Parathyroid adenoma (tissue), 2 donors: Measurements from ENCODE around the gene DCHS2.

Experiments
- H2AFZ ChIP-seq: fragments of 300-600 bp; sonication (generic); one replicate; pipeline ENCODE4 v1.7.0; 2017; ENCODE audit warnings: antibody characterized with exemption, mild to moderate bottlenecking
- H3K27ac ChIP-seq: fragments of 300-600 bp; sonication (generic); one replicate; pipeline ENCODE4 v1.7.0; 2017
- H3K27me3 ChIP-seq: fragments of 300-600 bp; sonication (generic); one replicate; pipeline ENCODE4 v1.7.0; 2017; ENCODE audit warnings: low read length; ENCODE audit not compliant: control insufficient read depth, insufficient read depth
- H3K36me3 ChIP-seq: fragments of 300-600 bp; sonication (generic); one replicate; pipeline ENCODE4 v1.7.0; 2017; ENCODE audit warnings: low read length; ENCODE audit not compliant: control insufficient read depth, insufficient read depth
- H3K4me1 ChIP-seq: fragments of 300-600 bp; sonication (generic); one replicate; pipeline ENCODE4 v1.7.0; 2017; ENCODE audit warnings: control low read depth
- H3K4me2 ChIP-seq: fragments of 300-600 bp; sonication (generic); one replicate; pipeline ENCODE4 v1.7.0; 2017; ENCODE audit warnings: low read length
- H3K4me3 ChIP-seq: fragments of 300-600 bp; sonication (generic); one replicate; pipeline ENCODE4 v1.7.0; 2017; ENCODE audit warnings: low read depth, low read length
- H3K79me2 ChIP-seq: fragments of 300-600 bp; sonication (generic); one replicate; pipeline ENCODE4 v1.7.0; 2017; ENCODE audit warnings: control low read depth
- H3K9ac ChIP-seq: fragments of 300-600 bp; sonication (generic); one replicate; pipeline ENCODE4 v1.7.0; 2017; ENCODE audit warnings: mild to moderate bottlenecking
- H3K9me3 ChIP-seq: fragments of 300-600 bp; sonication (generic); one replicate; pipeline ENCODE4 v1.7.0; 2017; ENCODE audit warnings: low read length; ENCODE audit not compliant: control insufficient read depth
- CTCF ChIP-seq: fragments of 300-600 bp; sonication (generic); IDR thresholded peaks from one replicate; pipeline ENCODE4 v1.7.0; 2017; ENCODE audit warnings: antibody characterized with exemption, mild to moderate bottlenecking
- donor health status: primary hyperparathyroidism.

DCHS2 gene

GRCh38 chr4:154277172-154277571, 214.4 kb downstream of the DCHS2 start:
- Histone ChIP-seq H3K4me2 (no peak overlapping the region), H3K27me3 (no peaks in the 10 kb centered on the region), H3K4me3 (no peak overlapping the region), H3K9me3 (no peaks in the 10 kb centered on the region), H3K4me1 (no peaks in the 10 kb centered on the region), H2AFZ (no peak overlapping the region), H3K27ac (no peak overlapping the region), H3K79me2 (no peaks in the 10 kb centered on the region), H3K9ac (no peak overlapping the region), H3K36me3 (no peaks in the 10 kb centered on the region)
- TF ChIP-seq CTCF = no peak

GRCh38 chr4:154276496-154276895, 215.1 kb downstream of the DCHS2 start:
- H3K9ac ChIP-seq = no peak overlapping the region
- H3K4me2 ChIP-seq = no peak overlapping the region
- H3K36me3 ChIP-seq = no peaks in the 10 kb centered on the region
- H3K4me1 ChIP-seq = no peaks in the 10 kb centered on the region
- no peak overlapping the region for H3K27ac ChIP-seq
- H3K9me3 ChIP-seq = no peaks in the 10 kb centered on the region
- no peak overlapping the region for H2AFZ ChIP-seq
- H3K4me3 ChIP-seq = no peak overlapping the region
- no peaks in the 10 kb centered on the region for H3K27me3 ChIP-seq
- H3K79me2 ChIP-seq = no peaks in the 10 kb centered on the region
- TF ChIP-seq CTCF = no peak

GRCh38 chr4:154254999-154255398, 236.6 kb downstream of the DCHS2 start:
- no peak overlapping the region for H2AFZ ChIP-seq
- H3K27ac ChIP-seq = no peak overlapping the region
- TF ChIP-seq CTCF = no peak
- no peaks in the 10 kb centered on the region for H3K27me3 ChIP-seq
- H3K4me2 ChIP-seq = no peak overlapping the region
- H3K36me3 ChIP-seq = no peaks in the 10 kb centered on the region
- no peaks in the 10 kb centered on the region for H3K4me1 ChIP-seq
- no peak overlapping the region for H3K4me3 ChIP-seq
- no peaks in the 10 kb centered on the region for H3K79me2 ChIP-seq
- H3K9me3 ChIP-seq = no peaks in the 10 kb centered on the region
- no peak overlapping the region for H3K9ac ChIP-seq

GRCh38 chr4:154234576-154234975, 257.0 kb downstream of the DCHS2 start:
- no peaks in the 10 kb centered on the region for H3K36me3 ChIP-seq
- H3K79me2 ChIP-seq = no peaks in the 10 kb centered on the region
- H3K4me2 ChIP-seq = no peak overlapping the region
- no peak for TF ChIP-seq CTCF
- H3K27me3 ChIP-seq = no peaks in the 10 kb centered on the region
- no peak overlapping the region for H3K4me3 ChIP-seq
- no peaks in the 10 kb centered on the region for H3K4me1 ChIP-seq
- no peak overlapping the region for H3K9ac ChIP-seq
- no peak overlapping the region for H3K27ac ChIP-seq
- H2AFZ ChIP-seq = no peak overlapping the region
- H3K9me3 ChIP-seq = no peaks in the 10 kb centered on the region

- H3K79me2 ChIP-seq = no peaks in the 10 kb centered on the region
- H3K4me2 ChIP-seq = no peak overlapping the region
- TF ChIP-seq CTCF = no peak
- H3K9ac ChIP-seq = no peak overlapping the region
- no peaks in the 10 kb centered on the region for H3K27me3 ChIP-seq
- H3K9me3 ChIP-seq = no peaks in the 10 kb centered on the region
- H2AFZ ChIP-seq = no peak overlapping the region
- H3K27ac ChIP-seq = no peak overlapping the region
- H3K4me3 ChIP-seq = no peak overlapping the region
- H3K4me1 ChIP-seq = no peaks in the 10 kb centered on the region
- no peaks in the 10 kb centered on the region for H3K36me3 ChIP-seq
Measured at GRCh38 chr4:154231806-154232478, 259.7 kb downstream of the DCHS2 start.
